GM12878 (cell line): Measurements from ENCODE around the gene OLFML3. TPM values are rescaled to one million over a fixed set of nuclear protein-coding genes. Genes with fewer than 3 reads are reported as not detected.

ENCODE experiments used
- ATAC-seq: fragments of 200-7000 bp; cut with Tn5 transposase; 3 replicates; pipeline ENCODE4 v1.9.1; 2020; ENCODE audit warnings: mild to moderate bottlenecking, moderate library complexity
- BruUV-seq: library from RNA; stranded (reverse); fragments of 400-500 nt; replicated peaks from 2 replicates; lab custom pipeline; 2021; lab: Mats Ljungman, UMichigan
- CTCF ChIA-PET: fragments of 300-600 bp; sonication (Branson Sonifier 250); formaldehyde crosslinking; extraction: SDS; loops from one replicate; lab custom pipeline; 2021; ENCODE audit warnings: inconsistent platforms; lab: Yijun Ruan, JAX
- POLR2A ChIA-PET: fragments of 350-600 bp; formaldehyde crosslinking; extraction: SDS; loops from one replicate; lab custom pipeline; 2021; ENCODE audit warnings: inconsistent platforms; lab: Charles Lee
- RAD21 ChIA-PET: fragments of 300-600 bp; sonication (Branson Sonifier 250); formaldehyde crosslinking; loops from one replicate; lab custom pipeline; 2023; ENCODE audit warnings: antibody characterized with exemption; ENCODE audit not compliant: unreplicated experiment; lab: Charles Lee
- SMC1A ChIA-PET: fragments of 300-600 bp; sonication (Branson Sonifier 250); formaldehyde crosslinking; loops from one replicate; lab custom pipeline; 2023; ENCODE audit not compliant: unreplicated experiment, uncharacterized antibody; lab: Charles Lee
- DNase-seq: peaks from one replicate; pipeline ENCODE4 v3.0.0-alpha.2; 2011; ENCODE audit warnings: low read depth, low spot score
- FAIRE-seq: peaks from 3 replicates; lab custom pipeline; 2011; peaks lifted over from hg19 to GRCh38; lab: Jason Lieb, UNC
- H2AFZ ChIP-seq: 2 replicates; pipeline ENCODE4 v1.6.0; 2011; ENCODE audit warnings: low read depth, low read length, control low read depth; ENCODE audit not compliant: control insufficient read depth
- H3K27ac ChIP-seq: 2 replicates; pipeline ENCODE4 v1.5.1; 2011; ENCODE audit warnings: control low read depth; ENCODE audit not compliant: control insufficient read depth, insufficient read depth
- H3K27me3 ChIP-seq, 2 experiments: replicated peaks in 1 of 2; 2 replicates each; pipeline versions ENCODE4 v1.6.0 to v1.6.1; 2011; ENCODE audit warnings: low read length in 1 of 2; ENCODE audit not compliant: control insufficient read depth in 2 of 2, insufficient read depth in 2 of 2
- H3K36me3 ChIP-seq, 2 experiments: 2 replicates each; pipeline ENCODE4 v1.5.1; 2011; ENCODE audit warnings: low read length in 1 of 2; ENCODE audit not compliant: control insufficient read depth in 2 of 2, insufficient read depth in 2 of 2
- H3K4me1 ChIP-seq: 2 replicates; pipeline ENCODE4 v1.6.1; 2011; ENCODE audit warnings: mild to moderate bottlenecking, low read length, moderate library complexity, mixed read lengths; ENCODE audit not compliant: control insufficient read depth, insufficient read depth
- H3K4me2 ChIP-seq: 2 replicates; pipeline ENCODE4 v1.6.0; 2011; ENCODE audit warnings: control low read depth; ENCODE audit not compliant: control insufficient read depth, insufficient read depth
- H3K4me3 ChIP-seq: fragments of 200-600 bp; sonication (generic); 2 replicates; pipeline ENCODE4 v1.5.1; 2016
- H3K79me2 ChIP-seq: 2 replicates; pipeline ENCODE4 v1.6.0; 2011; ENCODE audit warnings: low read length; ENCODE audit not compliant: control insufficient read depth, insufficient read depth
- H3K9ac ChIP-seq: 2 replicates; pipeline ENCODE4 v1.8.0; 2011; ENCODE audit warnings: low read length, control low read depth, mixed read lengths; ENCODE audit not compliant: control insufficient read depth, insufficient read depth
- H3K9me3 ChIP-seq: replicated peaks from 3 replicates; pipeline ENCODE4 v1.5.1; 2011; ENCODE audit warnings: mild to moderate bottlenecking, low read length; ENCODE audit not compliant: control insufficient read depth, insufficient read depth
- H4K20me1 ChIP-seq: 2 replicates; pipeline ENCODE4 v1.6.0; 2011; ENCODE audit not compliant: control insufficient read depth, insufficient read depth
- BACH1 ChIP-seq: fragments of 450-650 bp; IDR thresholded peaks from 2 replicates; pipeline ENCODE4 v1.6.1; 2017; ENCODE audit warnings: mild to moderate bottlenecking, borderline replicate concordance
- EP300 ChIP-seq, 2 experiments: fragments of 150-350 bp in 1 of 2; IDR thresholded peaks; 2 replicates each; pipeline ENCODE4 v1.6.1; 2011 to 2012; ENCODE audit warnings: low read depth in 2 of 2, low read length in 2 of 2, borderline replicate concordance in 1 of 2, improper control_type of control experiment in 1 of 2, inconsistent platforms in 1 of 2; ENCODE audit not compliant: control insufficient read depth in 1 of 2
- FOXM1 ChIP-seq: IDR thresholded peaks from 2 replicates; pipeline ENCODE4 v1.6.1; 2012; ENCODE audit warnings: low read depth, mild to moderate bottlenecking, inconsistent platforms, low read length, moderate library complexity
- IRF4 ChIP-seq: IDR thresholded peaks from 2 replicates; pipeline ENCODE4 v1.6.1; 2011; ENCODE audit warnings: low read depth, low read length
- NFXL1 ChIP-seq: fragments of 450-650 bp; IDR thresholded peaks from 2 replicates; pipeline ENCODE4 v1.6.1; 2017; ENCODE audit warnings: antibody characterized with exemption, mild to moderate bottlenecking, borderline replicate concordance
- NFYA ChIP-seq: IDR thresholded peaks from 2 replicates; pipeline ENCODE4 v1.6.1; 2011; ENCODE audit warnings: low read depth, mild to moderate bottlenecking, low read length, improper control_type of control experiment, borderline replicate concordance
- NRF1 ChIP-seq: conservative IDR thresholded peaks from 2 replicates; pipeline ENCODE4 v1.6.1; 2011; ENCODE audit warnings: mild to moderate bottlenecking, low read depth, low read length, improper control_type of control experiment
- TCF3 ChIP-seq: IDR thresholded peaks from 2 replicates; pipeline ENCODE4 v1.6.1; 2012; ENCODE audit warnings: low read depth, mild to moderate bottlenecking, low read length, borderline replicate concordance; ENCODE audit not compliant: insufficient read depth
- YY1 ChIP-seq: IDR thresholded peaks from 2 replicates; pipeline ENCODE4 v1.6.1; 2011; ENCODE audit warnings: low read depth, mild to moderate bottlenecking, low read length
- ZNF217 ChIP-seq: fragments of 450-650 bp; IDR thresholded peaks from 2 replicates; pipeline ENCODE4 v1.6.1; 2017; ENCODE audit warnings: antibody characterized with exemption, mild to moderate bottlenecking
- ZZZ3 ChIP-seq: IDR thresholded peaks from 2 replicates; pipeline ENCODE4 v1.6.1; 2011; ENCODE audit warnings: low read depth; ENCODE audit not compliant: control insufficient read depth, insufficient read length
- WGBS: methylation state at CpG from one replicate; pipeline ENCODE4 v1.1.6; 2016; ENCODE audit warnings: low lambda C conversion rate; ENCODE audit not compliant: insufficient replicate concordance, insufficient coverage; ENCODE audit errors: missing lambda C conversion rate; 5-methylcytosine and 5-hydroxymethylcytosine counted together
- in situ Hi-C: fragments of 300-500 bp; cut with MboI; formaldehyde crosslinking; loops from 9 replicates; pipeline ENCODE4 v1.14.3; 2018; ENCODE audit warnings: mixed read lengths
- intact Hi-C: fragments of 100-400 bp; cut with micrococcal nuclease; formaldehyde crosslinking; loops from one replicate; pipeline ENCODE4 v1.14.2; 2022; ENCODE audit not compliant: unreplicated experiment
- polyA plus RNA-seq, 11 experiments: library from polyadenylated mRNA; depleted of rRNA in 4 of 11; unstranded in 6 of 11; stranded (reverse) in 5 of 11; fragments of >200 nt; fragmentation: Nextera tagmentation in 4 of 11; fragmentation: Illumina TruSeq in 1 of 11; extraction: Ambion mirVana in 4 of 11; extraction: Trizol in 1 of 11; gene quantifications; 1 replicate in 1 of 11; 2 replicates in 10 of 11; pipeline versions ENCODE4 v1.2.1 to v1.2.3, GENCODE V29; 2011 to 2016; ENCODE audit warnings: inconsistent platforms in 2 of 11, missing spikeins in 2 of 11, low read depth in 1 of 11
- total RNA-seq, 4 experiments: library from RNA; depleted of rRNA in 3 of 4; stranded (reverse); fragments of >200 nt in 3 of 4; fragmentation: Illumina TruSeq in 1 of 4; extraction: Trizol in 1 of 4; gene quantifications; 2 replicates each; pipeline versions ENCODE4 v1.2.1 to v1.2.3, GENCODE V29; 2013 to 2021
- TF ChIP-seq, protein P1 (sequence below): IDR thresholded peaks from 2 replicates; pipeline ENCODE4 v1.6.1; 2011; ENCODE audit warnings: borderline replicate concordance, low read depth, mild to moderate bottlenecking, moderate library complexity, low read length; ENCODE audit not compliant: insufficient read depth, poor library complexity, severe bottlenecking
- TF ChIP-seq, protein P2 (sequence below): IDR thresholded peaks from 2 replicates; pipeline ENCODE4 v1.6.1; 2012; ENCODE audit warnings: low read length, inconsistent platforms
- TF ChIP-seq, protein P3 (sequence below): fragments of 450-650 bp; IDR thresholded peaks from 2 replicates; pipeline ENCODE4 v1.6.1; 2016; ENCODE audit warnings: mild to moderate bottlenecking
- TF ChIP-seq, protein P4 (sequence below): fragments of 450-650 bp; IDR thresholded peaks from 2 replicates; pipeline ENCODE4 v1.6.1; 2017; ENCODE audit warnings: mild to moderate bottlenecking, moderate library complexity

The OLFML3 gene
- total and polyA plus RNA-seq, 10 of the 15 experiments (the other 5 are each of a cell fraction or from before 2014, with no cell fraction given) = 0.03 TPM; not detected in 9

DNA sequence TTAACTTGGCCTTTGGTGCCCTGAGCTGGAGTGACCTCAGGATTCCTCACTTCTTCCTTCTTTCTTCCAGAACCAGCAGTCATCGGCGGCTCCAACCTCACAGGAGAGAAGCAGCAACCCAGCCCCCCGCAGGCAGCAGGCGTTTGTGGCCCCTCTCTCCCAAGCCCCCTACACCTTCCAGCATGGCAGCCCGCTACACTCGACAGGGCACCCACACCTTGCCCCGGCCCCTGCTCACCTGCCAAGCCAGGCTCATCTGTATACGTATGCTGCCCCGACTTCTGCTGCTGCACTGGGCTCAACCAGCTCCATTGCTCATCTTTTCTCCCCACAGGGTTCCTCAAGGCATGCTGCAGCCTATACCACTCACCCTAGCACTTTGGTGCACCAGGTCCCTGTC, 6.3 kb upstream of the OLFML3 start:
- WGBS = 93% methylated on average over 8 of the region's 9 CpGs
- H3K27ac ChIP-seq = no peak overlapping the region
- ChIA-PET SMC1A (no interaction called here), CTCF (no interaction called here), RAD21 (no interaction called here), POLR2A (no interaction called here)
- no peaks in the 10 kb centered on the region for H3K79me2 ChIP-seq
- no peak overlapping the region for H2AFZ ChIP-seq
- in situ Hi-C loops (loop anchor here (10.0 kb wide), 1 partner anchor 582 kb away; no protein-coding TSS in a partner anchor), intact Hi-C loops (no loop called here)
- H3K9me3 ChIP-seq = no peaks in the 10 kb centered on the region
- BruUV-seq = no TSS peak
- ATAC-seq (no peak), FAIRE-seq (no peak), DNase-seq (no peak)
- no peak overlapping the region for H3K4me2 ChIP-seq
- H3K36me3 ChIP-seq = peaks cover 16 to 24% of the 10 kb centered on the region in 2 experiments
- peaks cover 3% of the 10 kb centered on the region; the same call in 1 of the 2 replicates for H3K4me1 ChIP-seq
- H3K27me3 ChIP-seq = no peaks in the 10 kb centered on the region
- no peaks in the 10 kb centered on the region for H4K20me1 ChIP-seq
- no peak overlapping the region for H3K9ac ChIP-seq
- H3K4me3 ChIP-seq = no peak overlapping the region
- no peak for TF ChIP-seq NRF1
- TF ChIP-seq ZNF217 = no peak
- TF ChIP-seq, protein P1, sequence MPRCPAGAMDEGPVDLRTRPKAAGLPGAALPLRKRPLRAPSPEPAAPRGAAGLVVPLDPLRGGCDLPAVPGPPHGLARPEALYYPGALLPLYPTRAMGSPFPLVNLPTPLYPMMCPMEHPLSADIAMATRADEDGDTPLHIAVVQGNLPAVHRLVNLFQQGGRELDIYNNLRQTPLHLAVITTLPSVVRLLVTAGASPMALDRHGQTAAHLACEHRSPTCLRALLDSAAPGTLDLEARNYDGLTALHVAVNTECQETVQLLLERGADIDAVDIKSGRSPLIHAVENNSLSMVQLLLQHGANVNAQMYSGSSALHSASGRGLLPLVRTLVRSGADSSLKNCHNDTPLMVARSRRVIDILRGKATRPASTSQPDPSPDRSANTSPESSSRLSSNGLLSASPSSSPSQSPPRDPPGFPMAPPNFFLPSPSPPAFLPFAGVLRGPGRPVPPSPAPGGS = no peak
- TF ChIP-seq, protein P2, sequence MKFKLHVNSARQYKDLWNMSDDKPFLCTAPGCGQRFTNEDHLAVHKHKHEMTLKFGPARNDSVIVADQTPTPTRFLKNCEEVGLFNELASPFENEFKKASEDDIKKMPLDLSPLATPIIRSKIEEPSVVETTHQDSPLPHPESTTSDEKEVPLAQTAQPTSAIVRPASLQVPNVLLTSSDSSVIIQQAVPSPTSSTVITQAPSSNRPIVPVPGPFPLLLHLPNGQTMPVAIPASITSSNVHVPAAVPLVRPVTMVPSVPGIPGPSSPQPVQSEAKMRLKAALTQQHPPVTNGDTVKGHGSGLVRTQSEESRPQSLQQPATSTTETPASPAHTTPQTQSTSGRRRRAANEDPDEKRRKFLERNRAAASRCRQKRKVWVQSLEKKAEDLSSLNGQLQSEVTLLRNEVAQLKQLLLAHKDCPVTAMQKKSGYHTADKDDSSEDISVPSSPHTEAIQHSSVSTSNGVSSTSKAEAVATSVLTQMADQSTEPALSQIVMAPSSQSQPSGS = no peak
- TF ChIP-seq BACH1 = no peak
- TF ChIP-seq EP300 (IDR thresholded peaks at IDR 0.05; ENCODE audit: borderline replicate concordance in 1 of 2, control insufficient read depth in 1 of 2, low read depth in 2 of 2, low read length in 2 of 2) = no peak
- no peak for TF ChIP-seq YY1
- TF ChIP-seq FOXM1 = no peak
- no peak for TF ChIP-seq IRF4
- no peak for TF ChIP-seq NFXL1
- no peak for TF ChIP-seq NFYA
- TF ChIP-seq TCF3 = no peak
- TF ChIP-seq, protein P3, sequence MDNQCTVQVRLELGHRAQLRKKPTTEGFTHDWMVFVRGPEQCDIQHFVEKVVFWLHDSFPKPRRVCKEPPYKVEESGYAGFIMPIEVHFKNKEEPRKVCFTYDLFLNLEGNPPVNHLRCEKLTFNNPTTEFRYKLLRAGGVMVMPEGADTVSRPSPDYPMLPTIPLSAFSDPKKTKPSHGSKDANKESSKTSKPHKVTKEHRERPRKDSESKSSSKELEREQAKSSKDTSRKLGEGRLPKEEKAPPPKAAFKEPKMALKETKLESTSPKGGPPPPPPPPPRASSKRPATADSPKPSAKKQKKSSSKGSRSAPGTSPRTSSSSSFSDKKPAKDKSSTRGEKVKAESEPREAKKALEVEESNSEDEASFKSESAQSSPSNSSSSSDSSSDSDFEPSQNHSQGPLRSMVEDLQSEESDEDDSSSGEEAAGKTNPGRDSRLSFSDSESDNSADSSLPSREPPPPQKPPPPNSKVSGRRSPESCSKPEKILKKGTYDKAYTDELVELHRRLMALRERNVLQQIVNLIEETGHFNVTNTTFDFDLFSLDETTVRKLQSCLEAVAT = no peak
- TF ChIP-seq ZZZ3 = no peak
- TF ChIP-seq, protein P4, sequence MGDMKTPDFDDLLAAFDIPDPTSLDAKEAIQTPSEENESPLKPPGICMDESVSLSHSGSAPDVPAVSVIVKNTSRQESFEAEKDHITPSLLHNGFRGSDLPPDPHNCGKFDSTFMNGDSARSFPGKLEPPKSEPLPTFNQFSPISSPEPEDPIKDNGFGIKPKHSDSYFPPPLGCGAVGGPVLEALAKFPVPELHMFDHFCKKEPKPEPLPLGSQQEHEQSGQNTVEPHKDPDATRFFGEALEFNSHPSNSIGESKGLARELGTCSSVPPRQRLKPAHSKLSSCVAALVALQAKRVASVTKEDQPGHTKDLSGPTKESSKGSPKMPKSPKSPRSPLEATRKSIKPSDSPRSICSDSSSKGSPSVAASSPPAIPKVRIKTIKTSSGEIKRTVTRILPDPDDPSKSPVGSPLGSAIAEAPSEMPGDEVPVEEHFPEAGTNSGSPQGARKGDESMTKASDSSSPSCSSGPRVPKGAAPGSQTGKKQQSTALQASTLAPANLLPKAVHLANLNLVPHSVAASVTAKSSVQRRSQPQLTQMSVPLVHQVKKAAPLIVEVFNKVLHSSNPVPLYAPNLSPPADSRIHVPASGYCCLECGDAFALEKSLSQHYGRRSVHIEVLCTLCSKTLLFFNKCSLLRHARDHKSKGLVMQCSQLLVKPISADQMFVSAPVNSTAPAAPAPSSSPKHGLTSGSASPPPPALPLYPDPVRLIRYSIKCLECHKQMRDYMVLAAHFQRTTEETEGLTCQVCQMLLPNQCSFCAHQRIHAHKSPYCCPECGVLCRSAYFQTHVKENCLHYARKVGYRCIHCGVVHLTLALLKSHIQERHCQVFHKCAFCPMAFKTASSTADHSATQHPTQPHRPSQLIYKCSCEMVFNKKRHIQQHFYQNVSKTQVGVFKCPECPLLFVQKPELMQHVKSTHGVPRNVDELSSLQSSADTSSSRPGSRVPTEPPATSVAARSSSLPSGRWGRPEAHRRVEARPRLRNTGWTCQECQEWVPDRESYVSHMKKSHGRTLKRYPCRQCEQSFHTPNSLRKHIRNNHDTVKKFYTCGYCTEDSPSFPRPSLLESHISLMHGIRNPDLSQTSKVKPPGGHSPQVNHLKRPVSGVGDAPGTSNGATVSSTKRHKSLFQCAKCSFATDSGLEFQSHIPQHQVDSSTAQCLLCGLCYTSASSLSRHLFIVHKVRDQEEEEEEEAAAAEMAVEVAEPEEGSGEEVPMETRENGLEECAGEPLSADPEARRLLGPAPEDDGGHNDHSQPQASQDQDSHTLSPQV = no peak
